SW480 (cell line): ENCODE data around the gene DCLRE1B.
A peak's percentile ranks its signal among the peaks of the same experiment; 100 is the strongest.

Source experiments
- DNase-seq: peaks from one replicate; pipeline ENCODE4 v3.0.0-alpha.2; 2016; ENCODE audit warnings: low spot score

DCLRE1B gene

GRCh38 chr1:113887402-113888175 lies 17.5 kb upstream of the DCLRE1B start, which contains the start of gene BCL2L15:
Gene BCL2L15 (minus strand): TSS chr1:113887581. CDS start chr1:113887375, 206 bp downstream.
- peak; percentile 95 for DNase-seq

GRCh38 chr1:113890816-113891215 lies 14.3 kb upstream of the DCLRE1B start:
- DNase-seq = no peak

GRCh38 chr1:113891631-113892220 lies 13.4 kb upstream of the DCLRE1B start:
- DNase-seq = no peak

GRCh38 chr1:113893267-113893666 lies 11.9 kb upstream of the DCLRE1B start:
- DNase-seq = no peak

- no peak for DNase-seq
These were observed 10.0 kb upstream of the DCLRE1B start for GRCh38 chr1:113895098-113895497.

GRCh38 chr1:113895961-113896360 lies 9.2 kb upstream of the DCLRE1B start:
- DNase-seq = no peak

GRCh38 chr1:113898241-113898814 lies 6.8 kb upstream of the DCLRE1B start:
- no peak for DNase-seq

GRCh38 chr1:113899111-113899510 lies 6.0 kb upstream of the DCLRE1B start:
- DNase-seq = no peak

GRCh38 chr1:113901191-113901590 lies 3.9 kb upstream of the DCLRE1B start:
- DNase-seq = no peak

GRCh38 chr1:113903501-113904292 lies 1.4 kb upstream of the DCLRE1B start:
- no peak for DNase-seq

- peak; percentile 65 for DNase-seq
These were observed 843 bp upstream of the DCLRE1B start for GRCh38 chr1:113904293-113904673.

GRCh38 chr1:113905435-113905861 lies 322 bp downstream of the DCLRE1B start:
- peak; percentile 44 for DNase-seq

- DNase-seq = no peak
These were observed 7.6 kb downstream of the DCLRE1B start for GRCh38 chr1:113912594-113913311.

GRCh38 chr1:113913312-113913668 lies 8.2 kb downstream of the DCLRE1B start:
- no peak for DNase-seq

GRCh38 chr1:113913887-113914664 lies 8.9 kb downstream of the DCLRE1B start:
- DNase-seq = no peak

GRCh38 chr1:113916974-113917373 lies 11.8 kb downstream of the DCLRE1B start:
- DNase-seq = no peak

GRCh38 chr1:113917400-113918082 lies 12.4 kb downstream of the DCLRE1B start:
- DNase-seq = peak; percentile 2

GRCh38 chr1:113918243-113918642 lies 13.1 kb downstream of the DCLRE1B start:
- no peak for DNase-seq

GRCh38 chr1:113922957-113923356 lies 17.8 kb downstream of the DCLRE1B start:
- no peak for DNase-seq

- DNase-seq = no peak
These were observed 19.3 kb downstream of the DCLRE1B start for GRCh38 chr1:113924473-113924872.
